ENCODE results near the gene WDR90.

DNA sequence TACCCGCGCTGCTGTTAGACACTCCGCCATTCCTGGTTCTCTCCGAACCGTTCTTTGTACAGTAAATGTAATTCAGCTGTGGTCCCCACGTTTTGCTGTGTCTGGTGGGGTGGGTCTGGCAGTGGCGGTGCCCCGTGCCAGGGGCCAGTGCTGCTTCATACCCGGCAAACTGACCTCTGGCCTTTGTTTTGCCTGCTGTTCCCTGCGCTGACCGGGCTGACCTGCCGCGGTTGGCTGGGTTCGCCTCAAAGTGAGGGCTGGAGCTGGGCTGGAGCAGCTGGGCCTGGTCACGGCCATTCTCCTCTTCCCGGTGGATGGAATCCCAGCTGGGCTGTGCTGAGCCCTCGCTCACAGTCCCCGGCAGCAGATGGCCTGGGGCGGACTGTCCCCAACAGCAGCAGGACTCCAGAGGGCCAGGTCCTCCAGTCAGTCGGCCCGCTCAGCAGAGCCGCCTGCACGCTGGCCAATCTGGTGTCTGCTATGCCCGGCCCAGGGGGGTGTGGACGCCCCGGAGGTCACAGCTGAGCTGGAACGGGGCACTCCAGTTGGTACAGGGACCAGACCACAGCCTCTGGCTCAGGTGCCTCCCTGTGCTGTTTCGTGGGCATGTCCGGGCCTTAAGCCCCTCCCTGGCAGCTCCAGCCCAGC, 19.9 kb upstream of the WDR90 start:
- TF ChIP-seq HOXA7 (CRISPR knock-in tag; IDR thresholded peaks at IDR 0.05; ENCODE audit: borderline replicate concordance) (no peak), ELK4 (IDR thresholded peaks at IDR 0.05; ENCODE audit: borderline replicate concordance, low read depth, low read length) (no peak), ZBTB44 (tag by site-specific recombination; IDR thresholded peaks at IDR 0.05) (no peak), PBX3 (CRISPR knock-in tag; IDR thresholded peaks at IDR 0.05) (no peak), ZNF148 (tag by site-specific recombination; IDR thresholded peaks at IDR 0.05; ENCODE audit: borderline replicate concordance) (no peak), TCF7L2 (IDR thresholded peaks at IDR 0.05; ENCODE audit: borderline replicate concordance, low read depth, low read length) (no peak), ZNF76 (tag by site-specific recombination; IDR thresholded peaks at IDR 0.05; ENCODE audit: borderline replicate concordance, low read depth) (no peak), ZNF121 (tag by site-specific recombination; IDR thresholded peaks at IDR 0.05) (no peak), ZNF843 (tag by site-specific recombination; IDR thresholded peaks at IDR 0.05) (no peak), GLI4 (tag by site-specific recombination; IDR thresholded peaks at IDR 0.05) (no peak), REST (tag by site-specific recombination; IDR thresholded peaks at IDR 0.05) (no peak), ZNF23 (tag by site-specific recombination; IDR thresholded peaks at IDR 0.05; ENCODE audit: borderline replicate concordance) (no peak), ZNF114 (tag by site-specific recombination; IDR thresholded peaks at IDR 0.05) (no peak)
- TF ChIP-seq, protein P1, sequence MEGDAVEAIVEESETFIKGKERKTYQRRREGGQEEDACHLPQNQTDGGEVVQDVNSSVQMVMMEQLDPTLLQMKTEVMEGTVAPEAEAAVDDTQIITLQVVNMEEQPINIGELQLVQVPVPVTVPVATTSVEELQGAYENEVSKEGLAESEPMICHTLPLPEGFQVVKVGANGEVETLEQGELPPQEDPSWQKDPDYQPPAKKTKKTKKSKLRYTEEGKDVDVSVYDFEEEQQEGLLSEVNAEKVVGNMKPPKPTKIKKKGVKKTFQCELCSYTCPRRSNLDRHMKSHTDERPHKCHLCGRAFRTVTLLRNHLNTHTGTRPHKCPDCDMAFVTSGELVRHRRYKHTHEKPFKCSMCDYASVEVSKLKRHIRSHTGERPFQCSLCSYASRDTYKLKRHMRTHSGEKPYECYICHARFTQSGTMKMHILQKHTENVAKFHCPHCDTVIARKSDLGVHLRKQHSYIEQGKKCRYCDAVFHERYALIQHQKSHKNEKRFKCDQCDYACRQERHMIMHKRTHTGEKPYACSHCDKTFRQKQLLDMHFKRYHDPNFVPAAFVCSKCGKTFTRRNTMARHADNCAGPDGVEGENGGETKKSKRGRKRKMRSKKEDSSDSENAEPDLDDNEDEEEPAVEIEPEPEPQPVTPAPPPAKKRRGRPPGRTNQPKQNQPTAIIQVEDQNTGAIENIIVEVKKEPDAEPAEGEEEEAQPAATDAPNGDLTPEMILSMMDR (tag by site-specific recombination; IDR thresholded peaks at IDR 0.05), result no peak

All from HEK293 (cell line).